CD4-positive, CD25-positive, alpha-beta regulatory T cell (primary cell): Measurements from ENCODE around the gene PRR16. TPM values are rescaled to one million over a fixed set of nuclear protein-coding genes. Genes with fewer than 3 reads are reported as not detected.

ENCODE experiments used
- ATAC-seq, 2 donors: fragments of 150-1000 bp; cut with Tn5 transposase; one replicate each; pipeline ENCODE4 v1.10.0; 2021; ENCODE audit warnings: low read depth in 2 of 2, moderate number of reproducible peaks in 2 of 2, moderate library complexity in 1 of 2
- DNase-seq, 3 donors: peaks; one replicate each; pipeline versions ENCODE4 v3.0.0 to v3.0.0-alpha.2; 2012 to 2022; ENCODE audit warnings: mixed read lengths in 1 of 3
- H3K27ac ChIP-seq: one replicate; pipeline ENCODE4 v1.7.0; 2013; ENCODE audit warnings: mild to moderate bottlenecking, low read length; ENCODE audit not compliant: insufficient read depth, poor library complexity, severe bottlenecking
- H3K27me3 ChIP-seq: one replicate; pipeline ENCODE4 v1.7.0; 2013; ENCODE audit warnings: low read length; ENCODE audit not compliant: control insufficient read depth, insufficient read depth
- H3K36me3 ChIP-seq: one replicate; pipeline ENCODE4 v1.7.0; 2013; ENCODE audit warnings: mild to moderate bottlenecking, low read length, moderate library complexity; ENCODE audit not compliant: control insufficient read depth, insufficient read depth
- H3K4me1 ChIP-seq: 2 replicates; pipeline ENCODE4 v1.7.0; 2013; ENCODE audit warnings: mild to moderate bottlenecking, low read length; ENCODE audit not compliant: insufficient read depth, control insufficient read depth, poor library complexity, severe bottlenecking
- H3K4me3 ChIP-seq: one replicate; pipeline ENCODE4 v1.7.0; 2013; ENCODE audit warnings: low read depth, mild to moderate bottlenecking, low read length, moderate library complexity
- H3K9me3 ChIP-seq, 2 experiments: 1 replicate in 1 of 2; 2 replicates in 1 of 2; pipeline ENCODE4 v1.7.0; 2013; ENCODE audit warnings: low read length in 2 of 2, mild to moderate bottlenecking in 1 of 2, moderate library complexity in 1 of 2; ENCODE audit not compliant: control insufficient read depth in 2 of 2
- H3K27ac Mint-ChIP-seq, 3 donors: one replicate each; pipeline ENCODE4 v1.8.0; 2020 to 2022; ENCODE audit warnings: mild to moderate bottlenecking in 3 of 3, mixed read lengths in 3 of 3, moderate library complexity in 2 of 3
- H3K27me3 Mint-ChIP-seq: one replicate; pipeline ENCODE4 v1.8.0; 2022; ENCODE audit warnings: mild to moderate bottlenecking, mixed read lengths
- H3K36me3 Mint-ChIP-seq: one replicate; pipeline ENCODE4 v1.8.0; 2020; ENCODE audit warnings: mixed read lengths
- H3K4me1 Mint-ChIP-seq, 4 donors: one replicate each; pipeline ENCODE4 v1.8.0; 2020 to 2022; ENCODE audit warnings: mixed read lengths in 4 of 4, mild to moderate bottlenecking in 1 of 4
- H3K4me3 Mint-ChIP-seq, 4 donors: one replicate each; pipeline ENCODE4 v1.8.0; 2020 to 2022; ENCODE audit warnings: mild to moderate bottlenecking in 4 of 4, mixed read lengths in 4 of 4, moderate library complexity in 3 of 4
- H3K9me3 Mint-ChIP-seq, 7 donors: one replicate each; pipeline ENCODE4 v1.8.0; 2020 to 2022; ENCODE audit warnings: mixed read lengths in 7 of 7, mild to moderate bottlenecking in 3 of 7, moderate library complexity in 2 of 7
- polyA plus RNA-seq, 4 donors: library from polyadenylated mRNA; unstranded; fragments of 300-500 nt; fragmentation: Illumina TruSeq; gene quantifications; one replicate each; pipeline ENCODE4 v1.2.3, GENCODE V29; 2021
- total RNA-seq: library from RNA; stranded (reverse); gene quantifications from one replicate; pipeline ENCODE4 v1.2.3, GENCODE V29; 2022

PRR16 gene
- total and polyA plus RNA-seq, 5 donors from 2014 or later: not detected

- H3K27ac ChIP-seq: no peak overlapping the region
- H3K36me3 ChIP-seq: no peaks in the 10 kb centered on the region
- Mint-ChIP-seq H3K9me3 (peaks cover 0 to 14% (median 2%) of the 10 kb centered on the region in 7 donors), H3K27ac (no peak overlapping the region), H3K4me3 (no peak overlapping the region), H3K36me3 (no peaks in the 10 kb centered on the region), H3K27me3 (no peaks in the 10 kb centered on the region), H3K4me1 (no peaks in the 10 kb centered on the region)
- no peaks in the 10 kb centered on the region for H3K9me3 ChIP-seq
- DNase-seq: no peak
- no peak for ATAC-seq
- no peaks in the 10 kb centered on the region for H3K27me3 ChIP-seq
- no peaks in the 10 kb centered on the region for H3K4me1 ChIP-seq
- no peak overlapping the region for H3K4me3 ChIP-seq
These were observed 63.2 kb downstream of the PRR16 start for GRCh38 chr5:120527251-120527650.

GRCh38 chr5:120528609-120529008 is 64.5 kb downstream of the PRR16 start:
- no peak overlapping the region for H3K4me3 Mint-ChIP-seq
- no peak overlapping the region for H3K4me3 ChIP-seq
- no peaks in the 10 kb centered on the region for H3K36me3 ChIP-seq
- no peaks in the 10 kb centered on the region for H3K4me1 Mint-ChIP-seq
- no peaks in the 10 kb centered on the region for H3K27me3 Mint-ChIP-seq
- no peaks in the 10 kb centered on the region for H3K27me3 ChIP-seq
- peaks cover 0 to 14% (median 2%) of the 10 kb centered on the region in 7 donors for H3K9me3 Mint-ChIP-seq
- no peak overlapping the region for H3K27ac Mint-ChIP-seq
- ATAC-seq: no peak
- no peaks in the 10 kb centered on the region for H3K4me1 ChIP-seq
- H3K27ac ChIP-seq: no peak overlapping the region
- no peaks in the 10 kb centered on the region for H3K9me3 ChIP-seq
- no peaks in the 10 kb centered on the region for H3K36me3 Mint-ChIP-seq
- no peak for DNase-seq

- no peaks in the 10 kb centered on the region for H3K27me3 Mint-ChIP-seq
- no peak for DNase-seq
- no peak overlapping the region for H3K27ac ChIP-seq
- H3K4me3 Mint-ChIP-seq: no peak overlapping the region
- H3K36me3 Mint-ChIP-seq: no peaks in the 10 kb centered on the region
- no peaks in the 10 kb centered on the region for H3K9me3 ChIP-seq
- H3K4me3 ChIP-seq: no peak overlapping the region
- no peaks in the 10 kb centered on the region for H3K4me1 Mint-ChIP-seq
- no peaks in the 10 kb centered on the region for H3K27me3 ChIP-seq
- no peak for ATAC-seq
- H3K36me3 ChIP-seq: no peaks in the 10 kb centered on the region
- no peak overlapping the region for H3K27ac Mint-ChIP-seq
- H3K4me1 ChIP-seq: no peaks in the 10 kb centered on the region
- peaks cover 0 to 8% (median 2%) of the 10 kb centered on the region in 7 donors for H3K9me3 Mint-ChIP-seq
These were observed 65.3 kb downstream of the PRR16 start for GRCh38 chr5:120529386-120529785.

- Histone ChIP-seq H3K4me1 (no peaks in the 10 kb centered on the region), H3K4me3 (no peak overlapping the region), H3K9me3 (no peaks in the 10 kb centered on the region), H3K27ac (no peak overlapping the region), H3K36me3 (no peaks in the 10 kb centered on the region), H3K27me3 (no peaks in the 10 kb centered on the region)
- H3K4me3 Mint-ChIP-seq: no peak overlapping the region
- H3K4me1 Mint-ChIP-seq: no peaks in the 10 kb centered on the region
- ATAC-seq (no peak), DNase-seq (no peak)
- no peaks in the 10 kb centered on the region for H3K36me3 Mint-ChIP-seq
- H3K27me3 Mint-ChIP-seq: no peaks in the 10 kb centered on the region
- no peak overlapping the region for H3K27ac Mint-ChIP-seq
- H3K9me3 Mint-ChIP-seq: peaks cover 0 to 6% (median 2%) of the 10 kb centered on the region in 7 donors
These were observed 67.1 kb downstream of the PRR16 start for GRCh38 chr5:120531215-120531614.

- H3K27ac ChIP-seq: no peak overlapping the region
- no peak for ATAC-seq
- no peaks in the 10 kb centered on the region for H3K4me1 ChIP-seq
These were observed 68.7 kb downstream of the PRR16 start for GRCh38 chr5:120532835-120533234.

GRCh38 chr5:120533581-120533980 is 69.5 kb downstream of the PRR16 start:
- Histone ChIP-seq H3K27ac (no peak overlapping the region), H3K4me1 (no peaks in the 10 kb centered on the region), H3K36me3 (no peaks in the 10 kb centered on the region), H3K27me3 (no peaks in the 10 kb centered on the region), H3K9me3 (no peaks in the 10 kb centered on the region), H3K4me3 (no peak overlapping the region)
- ATAC-seq (no peak), DNase-seq (no peak)
- Mint-ChIP-seq H3K4me1 (no peaks in the 10 kb centered on the region), H3K27me3 (no peaks in the 10 kb centered on the region), H3K4me3 (no peak overlapping the region), H3K36me3 (no peaks in the 10 kb centered on the region), H3K27ac (no peak overlapping the region), H3K9me3 (peaks cover 0 to 6% (median 0%) of the 10 kb centered on the region in 7 donors)

More at GRCh38 chr5:120532835-120533234, 68.7 kb downstream of the PRR16 start:
- DNase-seq: no peak
- no peak overlapping the region for H3K4me3 Mint-ChIP-seq
- no peak overlapping the region for H3K27ac Mint-ChIP-seq
- H3K9me3 Mint-ChIP-seq: peaks cover 0 to 6% (median 2%) of the 10 kb centered on the region in 7 donors
- Histone ChIP-seq H3K27me3 (no peaks in the 10 kb centered on the region), H3K36me3 (no peaks in the 10 kb centered on the region), H3K9me3 (no peaks in the 10 kb centered on the region), H3K4me3 (no peak overlapping the region)
- no peaks in the 10 kb centered on the region for H3K36me3 Mint-ChIP-seq
- H3K27me3 Mint-ChIP-seq: no peaks in the 10 kb centered on the region
- H3K4me1 Mint-ChIP-seq: no peaks in the 10 kb centered on the region

- Histone ChIP-seq H3K9me3 (no peaks in the 10 kb centered on the region), H3K4me3 (no peak overlapping the region), H3K36me3 (no peaks in the 10 kb centered on the region), H3K4me1 (no peaks in the 10 kb centered on the region), H3K27ac (no peak overlapping the region), H3K27me3 (no peaks in the 10 kb centered on the region)
- no peaks in the 10 kb centered on the region for H3K4me1 Mint-ChIP-seq
- DNase-seq (no peak), ATAC-seq (no peak)
- H3K4me3 Mint-ChIP-seq: no peak overlapping the region
- H3K27ac Mint-ChIP-seq: no peak overlapping the region
- H3K9me3 Mint-ChIP-seq: peaks cover 0 to 6% (median 0%) of the 10 kb centered on the region in 7 donors
- no peaks in the 10 kb centered on the region for H3K27me3 Mint-ChIP-seq
- H3K36me3 Mint-ChIP-seq: no peaks in the 10 kb centered on the region
These were observed 71.8 kb downstream of the PRR16 start for GRCh38 chr5:120535900-120536299.

- Histone ChIP-seq H3K4me1 (no peaks in the 10 kb centered on the region), H3K27me3 (no peaks in the 10 kb centered on the region), H3K9me3 (no peaks in the 10 kb centered on the region), H3K36me3 (no peaks in the 10 kb centered on the region), H3K4me3 (no peak overlapping the region), H3K27ac (no peak overlapping the region)
- ATAC-seq: no peak
- Mint-ChIP-seq H3K27me3 (no peaks in the 10 kb centered on the region), H3K4me3 (no peak overlapping the region), H3K36me3 (no peaks in the 10 kb centered on the region), H3K27ac (no peak overlapping the region), H3K4me1 (no peaks in the 10 kb centered on the region), H3K9me3 (peaks cover 0 to 3% (median 0%) of the 10 kb centered on the region in 7 donors)
- no peak for DNase-seq
These were observed 74.0 kb downstream of the PRR16 start for GRCh38 chr5:120538149-120538548.
